ENCODE measurements around the gene PIK3R5.

The PIK3R5 gene

GRCh38 chr17:8832711-8833352 lies 132.7 kb downstream of the PIK3R5 start:
- DNase-seq (ENCODE audit: low spot score): no peak

GRCh38 chr17:8831234-8831849 lies 134.2 kb downstream of the PIK3R5 start:
- DNase-seq (ENCODE audit: low spot score): no peak

GRCh38 chr17:8830141-8830540 lies 135.4 kb downstream of the PIK3R5 start:
- DNase-seq (ENCODE audit: low spot score): no peak

- DNase-seq (ENCODE audit: low spot score): no peak
Measured at GRCh38 chr17:8829036-8829941, 136.2 kb downstream of the PIK3R5 start.
